ENCODE measurements around the gene ACOX2.

- TF ChIP-seq MAX (IDR thresholded peaks at IDR 0.05): no peak
- no peak for TF ChIP-seq ZNF274 (IDR thresholded peaks at IDR 0.05; ENCODE audit: low read depth, low read length)
- no peak for TF ChIP-seq RAD21 (IDR thresholded peaks at IDR 0.05; ENCODE audit: low read depth)
- no peak for TF ChIP-seq CTCF (IDR thresholded peaks at IDR 0.05 in 2 of 3, conservative IDR thresholded peaks at IDR 0.05 in 1 of 3; ENCODE audit: borderline replicate concordance in 1 of 3, insufficient read depth in 1 of 3, low read depth in 2 of 3, low read length in 2 of 3)
Observed at GRCh38 chr3:58474348-58474911, 62.6 kb downstream of the ACOX2 start.
